ENCODE results near the gene ROBO1. TPM values are rescaled to one million over a fixed set of nuclear protein-coding genes. Genes with fewer than 3 reads are reported as not detected.

ROBO1 gene
- total and polyA plus RNA-seq, 2 donors from 2014 or later: 2.1 to 22.1 TPM

DNA sequence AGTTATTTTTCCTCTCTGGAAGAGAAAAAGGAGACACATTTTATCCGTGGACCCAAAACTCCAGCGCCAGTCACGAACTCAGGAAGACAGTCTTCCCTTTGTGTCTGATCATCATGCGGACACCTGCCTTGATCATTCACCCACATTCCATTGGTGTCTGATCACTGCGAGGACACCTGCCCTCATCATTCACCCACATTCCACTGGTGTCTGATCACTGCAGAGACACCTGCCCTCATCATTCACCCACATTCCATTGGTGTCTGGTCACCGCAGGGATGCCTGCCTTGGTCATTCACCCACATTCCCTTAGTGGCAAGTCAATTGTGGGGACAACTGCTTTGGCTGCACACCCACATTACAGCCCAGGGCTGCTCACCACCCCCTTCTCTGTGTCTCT lies 148.9 kb downstream of the ROBO1 start:
- no peaks in the 10 kb centered on the region for H3K36me3 ChIP-seq (ENCODE audit: control insufficient read depth in 2 of 3, insufficient read depth in 3 of 3, low read length in 3 of 3)
- FAIRE-seq (no peak), DNase-seq (no peak)
- H3K27ac ChIP-seq (ENCODE audit: low read depth in 2 of 2, low read length in 2 of 2): no peak overlapping the region
- no peaks in the 10 kb centered on the region for H3K4me1 ChIP-seq (ENCODE audit: control insufficient read depth in 2 of 3, insufficient read depth in 2 of 3, low read depth in 1 of 3, low read length in 3 of 3)
- no peak overlapping the region for H3K4me3 ChIP-seq (ENCODE audit: low read length in 3 of 3)
- H3K9ac ChIP-seq (ENCODE audit: low read length in 3 of 3): no peak overlapping the region
- H3K9me3 ChIP-seq (ENCODE audit: control insufficient read depth in 2 of 3, insufficient read depth in 1 of 3, low read length in 3 of 3): peaks cover 0 to 7% (median 0%) of the 10 kb centered on the region in 3 donors
- TF ChIP-seq CTCF (IDR thresholded peaks at IDR 0.05; ENCODE audit: borderline replicate concordance, extremely low read depth, insufficient read depth): no peak
- intact Hi-C loops (cut with DNase I): no loop called here
- no peaks in the 10 kb centered on the region for H3K27me3 ChIP-seq (ENCODE audit: control insufficient read depth, insufficient read depth, low read length)

DNA sequence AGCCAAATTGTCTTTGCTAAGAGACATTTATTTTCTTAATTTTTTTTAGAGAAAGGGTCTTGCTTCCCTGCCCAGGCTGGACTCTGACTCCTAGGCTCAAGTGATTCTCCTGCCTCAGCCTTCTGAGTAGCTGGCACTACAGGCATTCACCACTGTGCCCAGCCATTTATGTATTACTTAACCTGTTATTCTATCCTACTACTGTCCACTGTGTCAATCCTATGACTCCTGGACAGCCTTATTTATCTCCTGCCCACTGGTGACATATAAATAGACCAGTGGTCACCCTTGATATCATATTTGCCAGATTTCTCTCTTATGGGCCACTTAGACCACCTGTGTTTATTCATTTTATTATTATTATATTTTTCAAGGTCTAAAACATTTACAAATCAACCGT lies 161.4 kb downstream of the ROBO1 start:
- no peaks in the 10 kb centered on the region for H3K36me3 ChIP-seq (ENCODE audit: control insufficient read depth in 2 of 3, insufficient read depth in 3 of 3, low read length in 3 of 3)
- H3K4me3 ChIP-seq (ENCODE audit: low read length in 3 of 3): no peak overlapping the region
- H3K9me3 ChIP-seq (ENCODE audit: control insufficient read depth in 2 of 3, insufficient read depth in 1 of 3, low read length in 3 of 3): no peaks in the 10 kb centered on the region
- H3K9ac ChIP-seq (ENCODE audit: low read length in 3 of 3): no peak overlapping the region
- H3K27me3 ChIP-seq (ENCODE audit: control insufficient read depth, insufficient read depth, low read length): no peaks in the 10 kb centered on the region
- H3K4me1 ChIP-seq (ENCODE audit: control insufficient read depth in 2 of 3, insufficient read depth in 2 of 3, low read depth in 1 of 3, low read length in 3 of 3): no peaks in the 10 kb centered on the region
- H3K27ac ChIP-seq (ENCODE audit: low read depth in 2 of 2, low read length in 2 of 2): no peak overlapping the region
- intact Hi-C loops (cut with DNase I): no loop called here
- no peak for FAIRE-seq
- no peak for TF ChIP-seq CTCF (IDR thresholded peaks at IDR 0.05; ENCODE audit: borderline replicate concordance, extremely low read depth, insufficient read depth)
- no peak for DNase-seq

DNA sequence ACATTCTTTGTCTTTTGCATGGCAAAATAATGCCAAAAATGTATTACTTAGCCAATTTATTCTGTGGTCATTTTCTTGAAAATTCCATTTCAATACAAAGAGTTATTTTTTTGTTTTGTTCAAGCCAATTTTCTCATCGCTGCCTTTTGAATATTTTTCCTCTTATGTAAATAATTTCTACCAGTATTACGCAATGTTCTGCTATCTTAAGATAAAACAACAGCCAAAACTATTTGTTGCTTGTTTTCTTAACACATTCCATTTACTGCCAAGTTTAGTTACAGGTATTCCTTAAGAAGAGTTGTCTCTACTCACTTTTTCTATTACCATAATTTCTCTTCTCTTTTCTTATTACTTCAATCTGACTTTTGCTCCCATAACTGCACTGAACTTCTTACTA lies 163.1 kb downstream of the ROBO1 start:
- FAIRE-seq (no peak), DNase-seq (no peak)
- no peaks in the 10 kb centered on the region for H3K9me3 ChIP-seq (ENCODE audit: control insufficient read depth in 2 of 3, insufficient read depth in 1 of 3, low read length in 3 of 3)
- H3K27ac ChIP-seq (ENCODE audit: low read depth in 2 of 2, low read length in 2 of 2): no peak overlapping the region
- intact Hi-C loops (cut with DNase I): no loop called here
- no peaks in the 10 kb centered on the region for H3K4me1 ChIP-seq (ENCODE audit: control insufficient read depth in 2 of 3, insufficient read depth in 2 of 3, low read depth in 1 of 3, low read length in 3 of 3)
- H3K9ac ChIP-seq (ENCODE audit: low read length in 3 of 3): no peak overlapping the region
- no peak overlapping the region for H3K4me3 ChIP-seq (ENCODE audit: low read length in 3 of 3)
- no peak for TF ChIP-seq CTCF (IDR thresholded peaks at IDR 0.05; ENCODE audit: borderline replicate concordance, extremely low read depth, insufficient read depth)
- H3K27me3 ChIP-seq (ENCODE audit: control insufficient read depth, insufficient read depth, low read length): no peaks in the 10 kb centered on the region
- no peaks in the 10 kb centered on the region for H3K36me3 ChIP-seq (ENCODE audit: control insufficient read depth in 2 of 3, insufficient read depth in 3 of 3, low read length in 3 of 3)

DNA sequence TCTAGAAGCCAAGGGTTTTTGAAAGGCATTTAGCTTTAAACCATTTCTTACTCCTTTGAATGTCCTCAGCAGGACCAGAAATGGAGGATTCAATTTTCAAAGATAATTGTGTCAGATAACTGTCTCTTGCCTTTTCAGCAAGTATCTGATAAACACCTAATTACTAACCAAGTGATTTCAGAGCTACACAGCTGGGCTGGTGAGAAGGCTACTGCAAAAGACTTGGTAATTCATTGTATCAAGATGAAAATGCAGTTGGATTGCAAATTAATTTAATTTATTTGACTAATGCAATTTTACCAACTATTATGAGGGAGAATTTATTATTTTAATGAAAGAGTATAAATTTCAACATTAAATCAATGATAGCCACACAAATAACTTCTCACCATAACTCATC lies 165.4 kb downstream of the ROBO1 start:
- H3K9ac ChIP-seq (ENCODE audit: low read length in 3 of 3): no peak overlapping the region
- no peak overlapping the region for H3K4me3 ChIP-seq (ENCODE audit: low read length in 3 of 3)
- no peak overlapping the region for H3K27ac ChIP-seq (ENCODE audit: low read depth in 2 of 2, low read length in 2 of 2)
- no peak for TF ChIP-seq CTCF (IDR thresholded peaks at IDR 0.05; ENCODE audit: borderline replicate concordance, extremely low read depth, insufficient read depth)
- FAIRE-seq: no peak
- H3K9me3 ChIP-seq (ENCODE audit: control insufficient read depth in 2 of 3, insufficient read depth in 1 of 3, low read length in 3 of 3): no peaks in the 10 kb centered on the region
- no peak for DNase-seq
- no peaks in the 10 kb centered on the region for H3K36me3 ChIP-seq (ENCODE audit: control insufficient read depth in 2 of 3, insufficient read depth in 3 of 3, low read length in 3 of 3)
- no peaks in the 10 kb centered on the region for H3K4me1 ChIP-seq (ENCODE audit: control insufficient read depth in 2 of 3, insufficient read depth in 2 of 3, low read depth in 1 of 3, low read length in 3 of 3)
- H3K27me3 ChIP-seq (ENCODE audit: control insufficient read depth, insufficient read depth, low read length): no peaks in the 10 kb centered on the region
- intact Hi-C loops (cut with DNase I): no loop called here

All from kidney (tissue), 14 donors.